HG02943 (cell line): ENCODE results near the gene RPS25.
"Not testable (repeated sequence)": the region's sequence is repeated elsewhere in the genome, so short reads cannot be mapped to it uniquely, and the experiment has no call there.

ENCODE experiments used
- ATAC-seq: cut with Tn5 transposase; IDR thresholded peaks from one replicate; pipeline ENCODE4 v1.9.1; 2021; ENCODE audit warnings: mild to moderate bottlenecking, low read depth, moderate library complexity; ENCODE audit not compliant: unreplicated experiment

The RPS25 gene

GRCh38 chr11:119018074-119018938, at the start of gene RPS25, which contains the start of gene TRAPPC4:
Gene RPS25 (minus strand): TSS chr11:119018343. CDS start chr11:119018284, 59 bp downstream.
Gene TRAPPC4 (plus strand): TSS chr11:119018766. CDS start chr11:119018796, 30 bp downstream.
- ATAC-seq, result peak; percentile 83

GRCh38 chr11:119067371-119068222, 49.5 kb upstream of the RPS25 start, which contains the start of gene VPS11:
Gene VPS11 (plus strand): TSS chr11:119067818. CDS start chr11:119067824, 6 bp downstream.
- peak; percentile 90 for ATAC-seq

GRCh38 chr11:119065369-119065768, 47.2 kb upstream of the RPS25 start:
- no peak for ATAC-seq

- ATAC-seq, result no peak
These were observed 44.6 kb upstream of the RPS25 start for GRCh38 chr11:119062779-119063178.

GRCh38 chr11:119061256-119061655, 43.1 kb upstream of the RPS25 start:
- ATAC-seq, result no peak

- ATAC-seq, result not testable (repeated sequence)
These were observed 41.0 kb upstream of the RPS25 start for GRCh38 chr11:119059128-119059527.

DNA sequence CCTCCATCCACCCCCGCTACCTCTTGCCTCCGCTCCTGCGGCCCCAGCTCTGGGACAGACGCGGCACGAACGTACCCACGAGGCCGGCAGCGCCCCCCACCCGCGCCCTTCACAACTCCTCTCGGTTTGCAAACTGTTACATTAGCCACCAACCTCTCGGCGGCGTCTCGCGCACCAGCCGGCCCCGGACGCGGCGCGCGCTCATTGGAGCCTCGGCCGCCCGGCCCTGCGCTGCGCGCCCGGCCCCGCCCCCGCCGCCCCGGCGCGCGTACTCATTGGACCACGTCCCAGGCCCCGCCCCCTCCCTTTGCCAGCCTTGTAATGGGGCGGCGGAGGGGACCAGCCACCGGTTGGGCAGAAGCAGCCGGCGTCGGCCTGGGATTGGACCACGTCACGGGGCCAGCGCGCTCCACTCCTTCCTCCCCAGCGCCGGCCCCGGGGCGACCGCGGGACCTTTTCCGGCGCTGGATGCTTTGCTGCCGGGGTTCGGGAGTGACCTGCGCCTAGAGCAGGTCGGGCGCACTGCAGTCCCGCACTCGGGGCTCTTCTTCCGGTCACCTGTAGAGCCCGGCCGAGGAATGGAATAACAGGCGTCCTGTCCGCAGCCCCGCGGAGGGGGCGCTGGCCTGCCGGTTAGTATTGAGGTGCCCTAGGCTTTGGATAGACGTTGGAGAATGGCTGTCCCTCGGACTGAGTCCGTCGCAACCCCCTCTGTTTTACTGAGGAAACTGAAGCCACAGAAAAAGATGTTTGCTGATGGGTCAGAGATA, 39.0 kb upstream of the RPS25 start, which contains the start of gene HYOU1:
HYOU1 (minus strand) TSS at position 206 of the 770 bp plus-strand sequence. CDS start 1,045 bp downstream, outside the sequence.
- peak; percentile 83 for ATAC-seq

DNA sequence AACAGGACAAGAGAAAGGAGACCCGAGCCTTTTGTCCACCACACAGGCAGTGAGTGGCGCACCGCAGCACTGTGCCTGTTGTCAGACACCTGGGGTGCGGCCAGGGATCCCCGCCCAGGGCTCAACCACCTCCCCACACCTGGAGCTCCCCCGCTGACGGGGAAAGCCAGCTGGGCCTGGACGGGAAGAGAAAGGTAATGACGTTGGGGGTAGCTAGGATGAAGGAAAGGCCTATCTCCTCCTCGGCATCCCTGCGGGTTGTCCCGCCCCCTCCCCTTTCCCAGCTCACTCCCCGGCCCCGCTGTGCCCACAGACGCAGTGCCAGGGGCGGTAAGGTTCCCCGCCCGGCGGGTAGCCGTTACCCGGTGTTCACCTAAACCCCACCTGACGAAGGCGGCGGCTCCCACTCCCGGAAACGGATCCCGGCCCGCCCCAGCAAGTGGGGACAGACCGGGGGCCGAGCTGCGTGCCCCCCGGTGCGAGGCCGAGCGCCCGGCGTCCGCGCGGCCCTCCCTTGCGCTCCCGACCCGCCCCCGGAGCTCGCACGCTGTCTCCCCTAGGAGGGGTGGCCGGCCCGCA, 38.4 kb upstream of the RPS25 start:
- ATAC-seq, result peak; percentile 13

GRCh38 chr11:119055901-119056300, 37.8 kb upstream of the RPS25 start:
- no peak for ATAC-seq

DNA sequence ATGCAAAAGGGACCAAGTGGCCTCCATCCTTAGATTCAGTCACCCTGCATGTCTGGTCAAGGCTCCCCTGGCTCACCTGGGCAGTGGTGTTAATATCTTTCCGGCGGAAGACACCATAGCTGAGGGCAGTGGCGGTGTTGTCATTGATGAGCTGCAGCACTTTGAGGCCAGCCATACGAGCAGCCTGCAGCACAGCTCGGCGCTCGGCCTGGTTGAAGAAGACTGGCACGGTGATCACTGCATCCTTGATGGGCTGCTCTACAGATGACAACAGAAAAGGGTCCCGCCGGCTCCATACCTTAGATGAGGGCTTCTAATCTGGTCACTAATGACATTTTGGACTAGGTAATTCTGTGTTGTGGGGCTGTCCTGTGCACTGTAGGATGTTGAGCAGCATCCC, 36.3 kb upstream of the RPS25 start:
- ATAC-seq, result no peak

- no peak for ATAC-seq
These were observed 34.1 kb upstream of the RPS25 start for GRCh38 chr11:119052163-119052814.

DNA sequence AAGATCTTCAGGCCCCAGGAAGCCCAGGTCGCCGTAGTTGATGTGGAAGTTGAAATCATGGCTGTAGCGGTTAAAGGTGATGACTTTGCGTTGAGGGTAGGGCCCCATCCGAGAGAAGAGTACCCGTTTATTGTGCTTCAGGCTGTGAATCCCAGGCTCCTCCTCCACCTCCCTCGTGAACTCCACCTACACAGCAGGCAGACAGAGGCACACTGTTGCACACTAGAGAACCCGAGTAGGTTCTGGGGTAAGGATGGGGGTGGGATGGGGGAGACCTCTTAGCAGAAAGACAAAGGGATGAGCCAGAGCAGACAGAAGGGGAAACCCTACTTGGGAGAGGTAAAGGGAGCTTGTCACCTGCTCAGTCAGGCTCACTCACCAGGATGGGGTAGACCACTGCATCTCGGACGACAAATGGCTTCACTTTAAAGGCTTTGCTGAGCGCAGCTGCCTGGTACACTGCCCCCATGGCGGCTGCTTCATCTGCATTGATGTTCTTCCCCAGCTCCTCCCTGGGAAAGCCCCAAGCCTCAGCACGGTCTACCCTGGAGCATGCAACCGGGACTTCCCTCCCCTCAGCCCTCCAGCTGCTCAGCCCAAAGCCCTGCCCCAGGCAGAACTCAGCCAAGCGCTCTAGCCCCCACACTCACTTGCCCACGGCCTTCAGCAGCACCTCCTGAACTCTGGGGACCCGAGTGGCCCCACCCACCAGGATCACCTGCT, 33.5 kb upstream of the RPS25 start:
- ATAC-seq, result no peak

- no peak for ATAC-seq
These were observed 30.9 kb upstream of the RPS25 start for GRCh38 chr11:119049081-119049480.

GRCh38 chr11:119048644-119049043, 30.5 kb upstream of the RPS25 start:
- ATAC-seq, result no peak

DNA sequence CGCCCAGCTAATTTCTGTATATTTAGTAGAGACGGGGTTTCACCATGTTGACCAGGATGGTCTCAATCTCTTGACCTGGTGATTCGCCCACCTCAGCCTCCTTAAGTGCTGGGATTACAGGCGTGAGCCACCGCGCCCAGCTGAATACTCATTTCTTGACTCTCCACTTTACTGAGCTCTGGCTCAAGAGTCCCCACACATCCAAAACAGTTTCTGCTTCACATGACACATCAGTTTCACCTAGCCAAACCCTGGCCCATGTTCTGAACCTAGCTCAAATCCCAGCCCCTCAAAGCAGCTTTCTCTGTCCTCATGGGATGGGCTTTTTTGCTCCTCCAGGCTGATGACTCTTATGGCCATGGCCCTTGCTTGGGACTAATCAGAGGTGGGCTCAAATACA, 29.1 kb upstream of the RPS25 start:
- ATAC-seq, result no peak

DNA sequence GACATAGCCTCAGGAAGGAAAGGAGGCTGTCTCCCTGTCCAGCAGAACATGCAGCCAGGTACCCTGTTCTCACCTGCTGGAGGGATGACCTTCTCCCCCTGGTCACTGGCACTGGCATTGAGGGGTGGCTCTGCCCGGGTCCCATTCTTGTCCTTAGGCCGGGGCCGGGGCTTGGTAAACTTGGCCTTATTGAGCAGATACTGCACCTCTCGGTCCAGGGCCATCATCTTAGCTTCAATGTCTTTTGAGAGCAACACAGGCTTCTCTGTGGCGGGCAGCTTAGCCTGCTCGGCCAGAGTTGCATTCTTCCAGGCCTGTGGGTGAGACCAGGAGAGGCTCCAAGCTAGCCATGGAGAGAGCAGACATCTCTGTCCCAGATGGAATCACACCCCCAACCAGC, 28.3 kb upstream of the RPS25 start:
- no peak for ATAC-seq

GRCh38 chr11:119044708-119045107, 26.6 kb upstream of the RPS25 start:
- no peak for ATAC-seq

GRCh38 chr11:119042927-119043326, 24.8 kb upstream of the RPS25 start:
- no peak for ATAC-seq
